H9 (cell line): ENCODE measurements around the gene RPS15. TPM values are rescaled to one million over a fixed set of nuclear protein-coding genes. Genes with fewer than 3 reads are reported as not detected.

Experiments
- DNase-seq: peaks from one replicate; pipeline ENCODE4 v3.0.0-alpha.2; 2017
- H2AFZ ChIP-seq: one replicate; pipeline ENCODE4 v1.6.1; 2013; ENCODE audit warnings: mild to moderate bottlenecking, low read length, control low read depth, moderate library complexity
- H2AK5ac ChIP-seq: 2 replicates; pipeline ENCODE4 v1.6.1; 2013; ENCODE audit warnings: low read length, control low read depth, mixed read lengths; ENCODE audit not compliant: insufficient read length
- H2BK120ac ChIP-seq: one replicate; pipeline ENCODE4 v1.6.1; 2013; ENCODE audit warnings: low read depth, mild to moderate bottlenecking, low read length, control low read depth, inconsistent platforms; ENCODE audit not compliant: poor library complexity, severe bottlenecking
- H2BK12ac ChIP-seq: 2 replicates; pipeline ENCODE4 v1.6.1; 2013; ENCODE audit warnings: low read length, control low read depth, mixed read lengths, low read depth; ENCODE audit not compliant: insufficient read length
- H2BK15ac ChIP-seq: 2 replicates; pipeline ENCODE4 v1.6.1; 2013; ENCODE audit warnings: low read depth, low read length, control low read depth
- H2BK20ac ChIP-seq: one replicate; pipeline ENCODE4 v1.6.1; 2013; ENCODE audit warnings: low read depth, mild to moderate bottlenecking, low read length, control low read depth, inconsistent platforms; ENCODE audit not compliant: poor library complexity, severe bottlenecking
- H2BK5ac ChIP-seq: 2 replicates; pipeline ENCODE4 v1.6.1; 2013; ENCODE audit warnings: low read length, control low read depth, mixed read lengths; ENCODE audit not compliant: insufficient read length
- H3K14ac ChIP-seq: 2 replicates; pipeline ENCODE4 v1.6.1; 2013; ENCODE audit warnings: low read length, control low read depth; ENCODE audit not compliant: insufficient read depth
- H3K18ac ChIP-seq: 2 replicates; pipeline ENCODE4 v1.6.1; 2013; ENCODE audit warnings: low read depth, mild to moderate bottlenecking, mixed read lengths, low read length, control low read depth; ENCODE audit not compliant: insufficient read length
- H3K23ac ChIP-seq: 2 replicates; pipeline ENCODE4 v1.6.1; 2013; ENCODE audit warnings: low read length, control low read depth, mixed read lengths, low read depth; ENCODE audit not compliant: insufficient read length
- H3K23me2 ChIP-seq: 2 replicates; pipeline ENCODE4 v1.6.1; 2013; ENCODE audit warnings: low read depth, mild to moderate bottlenecking, mixed read lengths, low read length, control low read depth; ENCODE audit not compliant: insufficient read length, poor library complexity, severe bottlenecking
- H3K27ac ChIP-seq: 2 replicates; pipeline ENCODE4 v1.5.1; 2013; ENCODE audit warnings: low read length, control low read depth, mixed read lengths, low read depth; ENCODE audit not compliant: insufficient read length
- H3K27me3 ChIP-seq: 2 replicates; pipeline ENCODE4 v1.6.1; 2013; ENCODE audit warnings: low read length, control low read depth, inconsistent platforms; ENCODE audit not compliant: insufficient read depth
- H3K4ac ChIP-seq: 2 replicates; pipeline ENCODE4 v1.6.1; 2013; ENCODE audit warnings: low read depth, mild to moderate bottlenecking, control low read depth, inconsistent platforms, low read length, moderate library complexity
- H3K4me1 ChIP-seq: 2 replicates; pipeline ENCODE4 v1.6.1; 2013; ENCODE audit warnings: low read length, control low read depth, inconsistent platforms; ENCODE audit not compliant: insufficient read depth
- H3K4me2 ChIP-seq: 2 replicates; pipeline ENCODE4 v1.6.1; 2013; ENCODE audit warnings: low read length, control low read depth, mixed read lengths; ENCODE audit not compliant: insufficient read length, insufficient read depth
- H3K56ac ChIP-seq: 2 replicates; pipeline ENCODE4 v1.6.1; 2013; ENCODE audit warnings: low read depth, mild to moderate bottlenecking, mixed read lengths, low read length, control low read depth; ENCODE audit not compliant: insufficient read length
- H3K79me1 ChIP-seq: 2 replicates; pipeline ENCODE4 v1.6.1; 2013; ENCODE audit warnings: low read depth, mild to moderate bottlenecking, moderate library complexity, low read length, control low read depth, inconsistent platforms; ENCODE audit not compliant: insufficient read depth, poor library complexity, severe bottlenecking
- H3K79me2 ChIP-seq: 2 replicates; pipeline ENCODE4 v1.6.1; 2013; ENCODE audit warnings: low read length, control low read depth, inconsistent platforms; ENCODE audit not compliant: insufficient read depth
- H3K9ac ChIP-seq: 2 replicates; pipeline ENCODE4 v1.6.1; 2013; ENCODE audit warnings: low read length, control low read depth, mixed read lengths; ENCODE audit not compliant: insufficient read length; ENCODE audit errors: extremely low read depth
- H3K9me3 ChIP-seq: one replicate; pipeline ENCODE4 v1.6.1; 2013; ENCODE audit warnings: low read depth, low read length, inconsistent platforms; ENCODE audit not compliant: control insufficient read depth
- H3T11ph ChIP-seq: one replicate; pipeline ENCODE4 v1.6.1; 2013; ENCODE audit warnings: mild to moderate bottlenecking, low read length, control low read depth, inconsistent platforms
- H4K20me1 ChIP-seq: one replicate; pipeline ENCODE4 v1.6.1; 2013; ENCODE audit not compliant: control insufficient read depth, insufficient read length, insufficient read depth
- H4K5ac ChIP-seq: 2 replicates; pipeline ENCODE4 v1.6.1; 2013; ENCODE audit warnings: low read depth, mild to moderate bottlenecking, mixed read lengths, low read length, control low read depth; ENCODE audit not compliant: insufficient read length
- H4K8ac ChIP-seq: replicated peaks from 2 replicates; pipeline ENCODE4 v1.6.1; 2013; ENCODE audit warnings: low read length, control low read depth, mixed read lengths, low read depth; ENCODE audit not compliant: insufficient read length
- H4K91ac ChIP-seq: 2 replicates; pipeline ENCODE4 v1.6.1; 2013; ENCODE audit warnings: low read depth, mild to moderate bottlenecking, moderate library complexity, mixed read lengths, low read length, control low read depth; ENCODE audit not compliant: insufficient read length
- H3K27ac Mint-ChIP-seq, 3 experiments: 2 replicates in 2 of 3; 3 replicates in 1 of 3; pipeline ENCODE4 v1.8.0; 2020 to 2021; ENCODE audit warnings: mixed read lengths in 3 of 3, mild to moderate bottlenecking in 1 of 3, moderate library complexity in 1 of 3
- H3K27me3 Mint-ChIP-seq: 2 replicates; pipeline ENCODE4 v1.8.0; 2021; ENCODE audit warnings: low read depth, mild to moderate bottlenecking, moderate library complexity, mixed read lengths
- H3K36me3 Mint-ChIP-seq, 3 experiments: 2 replicates in 2 of 3; 3 replicates in 1 of 3; pipeline ENCODE4 v1.8.0; 2020 to 2021; ENCODE audit warnings: low read depth in 3 of 3, mixed read lengths in 3 of 3; ENCODE audit not compliant: insufficient read depth in 1 of 3
- H3K4me1 Mint-ChIP-seq, 2 experiments: 2 replicates each; pipeline ENCODE4 v1.8.0; 2020; ENCODE audit warnings: mixed read lengths in 2 of 2
- H3K4me3 Mint-ChIP-seq, 2 experiments: 2 replicates in 1 of 2; 3 replicates in 1 of 2; pipeline ENCODE4 v1.8.0; 2020 to 2021; ENCODE audit warnings: mild to moderate bottlenecking in 2 of 2, mixed read lengths in 2 of 2, moderate library complexity in 1 of 2
- H3K9me3 Mint-ChIP-seq, 2 experiments: 2 replicates in 1 of 2; 3 replicates in 1 of 2; pipeline ENCODE4 v1.8.0; 2020; ENCODE audit warnings: mild to moderate bottlenecking in 2 of 2, mixed read lengths in 2 of 2, moderate library complexity in 1 of 2
- WGBS: extraction: QIAGEN DNeasy Blood & Tissue Kit; methylation state at CpG from one replicate; pipeline ENCODE4 v1.1.7; 2013; ENCODE audit warnings: missing lambda C conversion rate, low lambda C conversion rate, mixed read lengths; ENCODE audit not compliant: insufficient read length; ENCODE audit errors: extremely low coverage; 5-methylcytosine and 5-hydroxymethylcytosine counted together
- total RNA-seq: library from RNA; stranded (reverse); gene quantifications from 2 replicates; pipeline ENCODE4 v1.2.1, GENCODE V29; 2021
- TF ChIP-seq, protein P1 (sequence below): fragments of 200-600 bp; sonication (generic); conservative IDR thresholded peaks from 3 replicates; pipeline ENCODE4 v1.8.0; 2021; ENCODE audit warnings: antibody characterized with exemption, mild to moderate bottlenecking

The RPS15 gene
- total RNA-seq, 1 experiment from 2014 or later: 1,628 TPM

DNA sequence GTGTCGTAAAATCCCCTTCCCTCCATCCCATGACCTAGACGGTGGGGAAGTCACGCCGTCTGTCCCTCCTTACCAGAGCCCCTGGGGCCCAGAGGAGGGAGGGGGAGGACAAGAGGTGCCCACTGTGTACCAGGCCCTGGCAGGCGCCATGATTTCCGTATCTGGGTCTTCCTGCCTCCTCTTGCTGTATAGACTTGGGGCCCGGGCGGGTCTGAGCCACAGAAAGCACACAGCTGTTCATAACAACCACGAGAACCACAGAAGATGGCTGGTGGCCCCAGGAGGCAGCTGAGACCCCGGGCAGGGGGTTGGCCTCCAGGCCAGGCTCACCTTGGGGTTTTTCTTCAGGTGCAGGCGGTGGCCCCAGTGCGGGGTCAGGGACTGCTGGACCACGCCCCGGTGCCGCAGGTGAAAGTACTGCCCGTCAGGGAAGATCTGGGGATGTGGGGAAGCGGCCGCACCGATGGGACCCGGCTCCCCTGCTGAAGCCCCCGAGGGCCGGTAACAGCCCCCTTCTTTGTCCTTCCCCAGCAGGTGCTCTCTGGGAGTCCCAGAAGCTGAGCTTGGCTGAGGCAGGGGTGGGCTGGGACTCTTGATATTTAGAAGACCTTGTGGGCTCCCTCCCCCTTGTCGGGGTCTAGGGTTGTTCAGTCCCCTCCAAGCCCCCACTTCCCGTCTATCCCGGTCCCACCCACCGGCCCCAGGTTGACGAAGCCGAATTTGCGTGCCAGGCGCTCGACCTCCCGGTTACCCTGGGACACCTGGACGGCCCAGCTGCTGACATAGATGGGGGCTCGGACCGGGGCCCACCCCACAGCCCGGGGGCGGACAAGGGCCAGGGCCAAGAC lies 51.5 kb downstream of the RPS15 start:
- Histone ChIP-seq H2BK15ac (no peak overlapping the region), H4K91ac (no peak overlapping the region), H3K79me2 (no peaks in the 10 kb centered on the region), H3K23me2 (peaks cover 9% of the 10 kb centered on the region), H3K56ac (no peak overlapping the region), H3K4me2 (peak overlapping the region; percentile 22), H2BK12ac (no peak overlapping the region), H2BK120ac (no peak overlapping the region), H4K8ac (no peak overlapping the region), H2AFZ (no peak overlapping the region), H3K27ac (no peak overlapping the region), H2AK5ac (no peak overlapping the region), H3K4me1 (no peaks in the 10 kb centered on the region), H3K18ac (no peak overlapping the region), H2BK5ac (no peak overlapping the region), H3K27me3 (peaks cover 3% of the 10 kb centered on the region; the same call in 1 of the 2 replicates), H3K9ac (no peak overlapping the region), H3K23ac (no peak overlapping the region), H3K4ac (no peak overlapping the region), H3K79me1 (no peaks in the 10 kb centered on the region), H2BK20ac (no peak overlapping the region), H4K5ac (no peak overlapping the region), H3K14ac (no peak overlapping the region; the same call in 1 of the 2 replicates), H3K9me3 (no peaks in the 10 kb centered on the region), H3T11ph (no peak overlapping the region), H4K20me1 (no peaks in the 10 kb centered on the region)
- no CpG with 5 or more reads among the region's 37 CpGs for WGBS
- Mint-ChIP-seq H3K36me3 (no peaks in the 10 kb centered on the region; a peak in 1 of 7 replicates), H3K27ac (no peak overlapping the region), H3K9me3 (no peaks in the 10 kb centered on the region; a peak in 1 of 5 replicates), H3K27me3 (peaks cover 33% of the 10 kb centered on the region), H3K4me3 (peak overlapping the region; percentile 76 to 81), H3K4me1 (peaks cover 4 to 13% of the 10 kb centered on the region in 2 experiments)
- DNase-seq: no peak
- TF ChIP-seq, protein P1, sequence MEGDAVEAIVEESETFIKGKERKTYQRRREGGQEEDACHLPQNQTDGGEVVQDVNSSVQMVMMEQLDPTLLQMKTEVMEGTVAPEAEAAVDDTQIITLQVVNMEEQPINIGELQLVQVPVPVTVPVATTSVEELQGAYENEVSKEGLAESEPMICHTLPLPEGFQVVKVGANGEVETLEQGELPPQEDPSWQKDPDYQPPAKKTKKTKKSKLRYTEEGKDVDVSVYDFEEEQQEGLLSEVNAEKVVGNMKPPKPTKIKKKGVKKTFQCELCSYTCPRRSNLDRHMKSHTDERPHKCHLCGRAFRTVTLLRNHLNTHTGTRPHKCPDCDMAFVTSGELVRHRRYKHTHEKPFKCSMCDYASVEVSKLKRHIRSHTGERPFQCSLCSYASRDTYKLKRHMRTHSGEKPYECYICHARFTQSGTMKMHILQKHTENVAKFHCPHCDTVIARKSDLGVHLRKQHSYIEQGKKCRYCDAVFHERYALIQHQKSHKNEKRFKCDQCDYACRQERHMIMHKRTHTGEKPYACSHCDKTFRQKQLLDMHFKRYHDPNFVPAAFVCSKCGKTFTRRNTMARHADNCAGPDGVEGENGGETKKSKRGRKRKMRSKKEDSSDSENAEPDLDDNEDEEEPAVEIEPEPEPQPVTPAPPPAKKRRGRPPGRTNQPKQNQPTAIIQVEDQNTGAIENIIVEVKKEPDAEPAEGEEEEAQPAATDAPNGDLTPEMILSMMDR: no peak

Other genes starting within 250 kb of the RPS15 start
- 74.3 and 75.5 TPM in 2 replicates for gene STK11, start 232.6 kb upstream of the RPS15 start, total RNA-seq
- gene CBARP, start 200.4 kb upstream of the RPS15 start, total RNA-seq: 25.6 and 28.4 TPM in 2 replicates
- 179 and 191 TPM in 2 replicates for gene ATP5F1D, start 196.6 kb upstream of the RPS15 start, total RNA-seq
- 286 and 300 TPM in 2 replicates for gene MIDN, start 189.8 kb upstream of the RPS15 start, total RNA-seq
- gene CIRBP, start 169.1 kb upstream of the RPS15 start, total RNA-seq: 249 and 263 TPM in 2 replicates
- gene FAM174C, start 162.9 kb upstream of the RPS15 start, total RNA-seq: 56.4 and 63.0 TPM in 2 replicates
- gene EFNA2, start 152.5 kb upstream of the RPS15 start, total RNA-seq: 14.3 TPM in 2 replicates
- 83.7 and 83.9 TPM in 2 replicates for gene NDUFS7, start 54.5 kb upstream of the RPS15 start, total RNA-seq
- gene GAMT, start 36.9 kb upstream of the RPS15 start, total RNA-seq: 26.6 and 27.4 TPM in 2 replicates
- 255 and 265 TPM in 2 replicates for gene DAZAP1, start 30.8 kb upstream of the RPS15 start, total RNA-seq
- 0.68 and 2.0 TPM in 2 replicates for gene APC2, start 11.7 kb downstream of the RPS15 start, total RNA-seq
- gene C19orf25, start 40.8 kb downstream of the RPS15 start, total RNA-seq: 30.3 and 36.8 TPM in 2 replicates
- gene PCSK4, start 52.0 kb downstream of the RPS15 start, total RNA-seq: 5.8 and 9.1 TPM in 2 replicates
- gene REEP6, start 52.8 kb downstream of the RPS15 start, total RNA-seq: 10.4 and 10.5 TPM in 2 replicates
- gene ADAMTSL5, start 74.6 kb downstream of the RPS15 start, total RNA-seq: 1.4 and 1.5 TPM in 2 replicates
- 0.50 and 0.57 TPM in 2 replicates for gene PLK5, start 85.7 kb downstream of the RPS15 start, total RNA-seq
- gene MEX3D, start 129.9 kb downstream of the RPS15 start, total RNA-seq: 70.4 and 75.9 TPM in 2 replicates
- 126 and 128 TPM in 2 replicates for gene MBD3, start 154.5 kb downstream of the RPS15 start, total RNA-seq
- gene UQCR11, start 167.1 kb downstream of the RPS15 start, total RNA-seq: 166 and 174 TPM in 2 replicates
- gene TCF3, start 214.2 kb downstream of the RPS15 start, total RNA-seq: 304 TPM in 2 replicates